ENCODE measurements around the gene HTR3E. TPM values are rescaled to one million over a fixed set of nuclear protein-coding genes. Genes with fewer than 3 reads are reported as not detected.
"Not testable (repeated sequence)": the region's sequence is repeated elsewhere in the genome, so short reads cannot be mapped to it uniquely, and the experiment has no call there.

Gene HTR3E
- total RNA-seq, 4 donors from 2014 or later: 1.1 TPM; not detected in 3

GRCh38 chr3:184110316-184110725, 13.5 kb downstream of the HTR3E start:
- Histone ChIP-seq H3K27me3 (no peaks in the 10 kb centered on the region), H3K4me1 (no peaks in the 10 kb centered on the region), H3K9me3 (no peaks in the 10 kb centered on the region), H3K36me3 (no peaks in the 10 kb centered on the region), H3K4me3 (no peak overlapping the region), H3K27ac (no peak overlapping the region)
- TF ChIP-seq POLR2A (IDR thresholded peaks at IDR 0.05): no peak
- TF ChIP-seq EP300 (IDR thresholded peaks at IDR 0.05): no peak
- no peak for TF ChIP-seq POLR2AphosphoS5 (IDR thresholded peaks at IDR 0.05)
- no peak for TF ChIP-seq CTCF (IDR thresholded peaks at IDR 0.05)
- DNase-seq (ENCODE audit: low spot score in 2 of 2): no peak
- WGBS: 57% methylated on average over 7 of the region's 7 CpGs

GRCh38 chr3:184116017-184116416, 19.2 kb downstream of the HTR3E start:
- Histone ChIP-seq H3K36me3 (no peaks in the 10 kb centered on the region), H3K9me3 (no peaks in the 10 kb centered on the region), H3K4me3 (no peak overlapping the region), H3K27ac (no peak overlapping the region), H3K4me1 (no peaks in the 10 kb centered on the region), H3K27me3 (no peaks in the 10 kb centered on the region)
- TF ChIP-seq POLR2A (IDR thresholded peaks at IDR 0.05) (no peak), EP300 (IDR thresholded peaks at IDR 0.05) (no peak), POLR2AphosphoS5 (IDR thresholded peaks at IDR 0.05) (no peak), CTCF (IDR thresholded peaks at IDR 0.05) (no peak)
- DNase-seq (ENCODE audit: low spot score in 2 of 2): no peak
- 89% methylated on average over 4 of the region's 4 CpGs for WGBS

GRCh38 chr3:184117636-184118035, 20.8 kb downstream of the HTR3E start:
- H3K4me3 ChIP-seq: no peak overlapping the region
- 94% methylated on average over 6 of the region's 6 CpGs for WGBS
- TF ChIP-seq POLR2A (IDR thresholded peaks at IDR 0.05) (no peak), POLR2AphosphoS5 (IDR thresholded peaks at IDR 0.05) (no peak), CTCF (IDR thresholded peaks at IDR 0.05) (no peak), EP300 (IDR thresholded peaks at IDR 0.05) (no peak)
- no peaks in the 10 kb centered on the region for H3K9me3 ChIP-seq
- no peaks in the 10 kb centered on the region for H3K36me3 ChIP-seq
- no peaks in the 10 kb centered on the region for H3K27me3 ChIP-seq
- H3K4me1 ChIP-seq: no peaks in the 10 kb centered on the region
- H3K27ac ChIP-seq: no peak overlapping the region
- no peak for DNase-seq (ENCODE audit: low spot score in 2 of 2)

- not testable (repeated sequence) for DNase-seq (ENCODE audit: low spot score in 2 of 2); H3K27me3 ChIP-seq; H3K9me3 ChIP-seq; H3K4me3 ChIP-seq; H3K36me3 ChIP-seq; H3K4me1 ChIP-seq; H3K27ac ChIP-seq
- 94% methylated on average over 8 of the region's 8 CpGs for WGBS
Observed at GRCh38 chr3:184121031-184121430, 24.2 kb downstream of the HTR3E start.

- no peak for DNase-seq (ENCODE audit: low spot score in 2 of 2)
- WGBS: 54% methylated on average over 3 of the region's 3 CpGs
- TF ChIP-seq POLR2A (IDR thresholded peaks at IDR 0.05): no peak
- TF ChIP-seq EP300 (IDR thresholded peaks at IDR 0.05): no peak
- TF ChIP-seq POLR2AphosphoS5 (IDR thresholded peaks at IDR 0.05): no peak
- no peak for TF ChIP-seq CTCF (IDR thresholded peaks at IDR 0.05)
- H3K27ac ChIP-seq: no peak overlapping the region
- H3K4me1 ChIP-seq: no peaks in the 10 kb centered on the region
- H3K4me3 ChIP-seq: no peak overlapping the region
- no peaks in the 10 kb centered on the region for H3K9me3 ChIP-seq
- H3K27me3 ChIP-seq: no peaks in the 10 kb centered on the region
- no peaks in the 10 kb centered on the region for H3K36me3 ChIP-seq
Observed at GRCh38 chr3:184126006-184126405, 29.1 kb downstream of the HTR3E start.

GRCh38 chr3:184129012-184129411, 32.1 kb downstream of the HTR3E start:
- 24% methylated on average over 2 of the region's 2 CpGs for WGBS
- no peak overlapping the region for H3K4me3 ChIP-seq
- H3K9me3 ChIP-seq: no peaks in the 10 kb centered on the region
- H3K4me1 ChIP-seq: peaks cover 7% of the 10 kb centered on the region
- no peaks in the 10 kb centered on the region for H3K36me3 ChIP-seq
- no peaks in the 10 kb centered on the region for H3K27me3 ChIP-seq
- no peak overlapping the region for H3K27ac ChIP-seq
- no peak for DNase-seq (ENCODE audit: low spot score in 2 of 2)
- TF ChIP-seq POLR2A (IDR thresholded peaks at IDR 0.05) (no peak), CTCF (IDR thresholded peaks at IDR 0.05) (peak in 1 of 2 donors; percentile 14)
